ENCODE measurements around the gene FAM170B.

Gene FAM170B

GRCh38 chr10:49099046-49099445 is 34.8 kb downstream of the FAM170B start:
- H3K4me3 ChIP-seq (ENCODE audit: control insufficient read depth, low read depth, low read length) = no peak overlapping the region
- TF ChIP-seq, protein P1, sequence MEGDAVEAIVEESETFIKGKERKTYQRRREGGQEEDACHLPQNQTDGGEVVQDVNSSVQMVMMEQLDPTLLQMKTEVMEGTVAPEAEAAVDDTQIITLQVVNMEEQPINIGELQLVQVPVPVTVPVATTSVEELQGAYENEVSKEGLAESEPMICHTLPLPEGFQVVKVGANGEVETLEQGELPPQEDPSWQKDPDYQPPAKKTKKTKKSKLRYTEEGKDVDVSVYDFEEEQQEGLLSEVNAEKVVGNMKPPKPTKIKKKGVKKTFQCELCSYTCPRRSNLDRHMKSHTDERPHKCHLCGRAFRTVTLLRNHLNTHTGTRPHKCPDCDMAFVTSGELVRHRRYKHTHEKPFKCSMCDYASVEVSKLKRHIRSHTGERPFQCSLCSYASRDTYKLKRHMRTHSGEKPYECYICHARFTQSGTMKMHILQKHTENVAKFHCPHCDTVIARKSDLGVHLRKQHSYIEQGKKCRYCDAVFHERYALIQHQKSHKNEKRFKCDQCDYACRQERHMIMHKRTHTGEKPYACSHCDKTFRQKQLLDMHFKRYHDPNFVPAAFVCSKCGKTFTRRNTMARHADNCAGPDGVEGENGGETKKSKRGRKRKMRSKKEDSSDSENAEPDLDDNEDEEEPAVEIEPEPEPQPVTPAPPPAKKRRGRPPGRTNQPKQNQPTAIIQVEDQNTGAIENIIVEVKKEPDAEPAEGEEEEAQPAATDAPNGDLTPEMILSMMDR (conservative IDR thresholded peaks at IDR 0.05; ENCODE audit: control insufficient read depth, insufficient read depth, low read depth, low read length) = no peak
- no peak for DNase-seq (ENCODE audit: low read depth)

DNA sequence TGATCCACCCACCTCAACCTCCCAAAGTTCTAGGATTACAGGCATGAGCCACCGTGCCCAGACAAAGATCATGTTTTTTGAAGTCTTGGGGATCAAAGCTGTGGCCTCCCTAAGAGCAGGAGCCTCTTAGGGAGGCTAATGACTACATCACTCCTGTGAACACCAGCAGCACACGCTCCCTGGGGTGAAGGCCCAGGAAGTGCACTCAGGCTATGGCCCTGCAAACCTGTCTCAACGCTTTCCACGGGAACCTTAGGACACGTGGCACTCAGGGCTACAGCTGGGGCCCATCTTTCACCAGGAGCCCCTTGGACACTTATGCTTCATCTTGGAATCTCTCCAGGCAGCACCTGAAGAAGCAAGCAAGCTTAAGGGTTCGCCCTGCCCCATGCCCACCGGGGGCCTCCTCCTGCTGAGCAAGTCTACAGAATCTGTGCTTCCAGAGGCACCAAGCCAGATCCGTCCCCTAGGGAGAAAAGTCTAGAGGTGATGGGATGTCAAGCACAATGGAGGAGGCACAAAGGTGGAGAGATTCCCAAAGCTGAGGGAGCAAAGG is 36.9 kb downstream of the FAM170B start:
- no peak overlapping the region for H3K4me3 ChIP-seq (ENCODE audit: control insufficient read depth, low read depth, low read length)
- no peak for DNase-seq (ENCODE audit: low read depth)
- TF ChIP-seq, protein P1 (conservative IDR thresholded peaks at IDR 0.05; ENCODE audit: control insufficient read depth, insufficient read depth, low read depth, low read length) = no peak

GRCh38 chr10:49094646-49095045 is 39.2 kb downstream of the FAM170B start:
- TF ChIP-seq, protein P1 (conservative IDR thresholded peaks at IDR 0.05; ENCODE audit: control insufficient read depth, insufficient read depth, low read depth, low read length) = no peak
- DNase-seq (ENCODE audit: low read depth) = no peak
- H3K4me3 ChIP-seq (ENCODE audit: control insufficient read depth, low read depth, low read length) = no peak overlapping the region

GRCh38 chr10:49093922-49094321 is 39.9 kb downstream of the FAM170B start:
- DNase-seq (ENCODE audit: low read depth) = no peak
- no peak overlapping the region for H3K4me3 ChIP-seq (ENCODE audit: control insufficient read depth, low read depth, low read length)
- TF ChIP-seq, protein P1 (conservative IDR thresholded peaks at IDR 0.05; ENCODE audit: control insufficient read depth, insufficient read depth, low read depth, low read length) = no peak

DNA sequence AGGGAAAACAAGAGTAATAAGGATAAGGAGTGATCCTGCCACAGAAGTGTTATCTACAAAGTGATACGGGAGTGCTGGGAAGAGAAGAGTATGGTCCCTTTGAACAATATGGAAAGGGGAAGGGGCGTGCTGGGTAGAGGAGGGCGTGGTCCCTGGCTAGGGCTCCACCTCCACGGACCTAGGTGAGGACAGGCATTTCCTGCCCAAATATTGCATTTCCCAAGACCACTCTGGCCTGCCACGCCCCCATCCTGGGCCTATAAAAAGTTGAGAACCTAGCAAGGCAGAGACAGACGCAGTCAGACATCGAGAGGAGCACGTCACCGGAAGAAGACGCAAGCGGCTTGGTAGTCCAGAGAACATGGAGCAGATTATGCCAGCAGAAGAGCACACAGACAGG is 41.3 kb downstream of the FAM170B start:
- no peak overlapping the region for H3K4me3 ChIP-seq (ENCODE audit: control insufficient read depth, low read depth, low read length)
- no peak for DNase-seq (ENCODE audit: low read depth)
- TF ChIP-seq, protein P1 (conservative IDR thresholded peaks at IDR 0.05; ENCODE audit: control insufficient read depth, insufficient read depth, low read depth, low read length) = no peak

DNA sequence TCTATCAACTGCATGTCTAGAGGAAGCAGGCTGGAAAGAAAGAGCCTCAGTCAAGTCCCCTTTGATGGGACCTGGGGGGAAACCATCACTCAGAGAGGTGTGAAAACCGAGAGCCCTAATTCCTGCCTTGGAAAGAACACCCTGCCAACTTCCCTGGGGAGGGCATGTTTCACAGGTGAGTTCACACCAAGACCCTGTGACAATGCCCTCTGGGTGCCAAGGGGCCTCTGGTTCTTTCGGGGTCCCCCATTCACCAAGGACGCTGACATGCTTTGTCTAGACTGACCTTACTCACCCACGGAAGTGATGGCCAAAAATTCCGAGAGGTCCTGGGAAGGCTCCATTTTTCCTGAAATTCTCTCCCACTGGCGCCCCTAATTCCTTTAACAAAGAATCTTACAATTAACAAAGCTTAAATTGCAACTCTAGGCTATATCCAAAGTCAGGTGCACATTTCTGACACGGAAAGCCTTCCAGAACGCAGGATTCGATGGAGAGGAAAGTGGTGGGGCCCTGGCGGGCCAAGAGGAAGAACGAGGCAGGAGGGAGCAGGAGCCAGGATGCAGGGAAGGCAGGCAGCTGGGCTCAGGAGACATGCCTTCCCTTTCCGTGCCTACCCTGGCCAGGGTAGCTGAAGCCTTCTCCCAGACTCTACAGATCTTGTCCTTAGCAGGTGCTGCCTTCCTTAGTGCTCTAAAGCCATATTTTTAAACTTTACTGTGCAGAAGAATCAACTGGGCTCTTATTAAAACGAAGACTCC is 42.2 kb downstream of the FAM170B start:
- DNase-seq (ENCODE audit: low read depth) = no peak
- TF ChIP-seq, protein P1 (conservative IDR thresholded peaks at IDR 0.05; ENCODE audit: control insufficient read depth, insufficient read depth, low read depth, low read length) = no peak
- H3K4me3 ChIP-seq (ENCODE audit: control insufficient read depth, low read depth, low read length) = no peak overlapping the region
